Heart left ventricle (tissue), 13 donors: Measurements from ENCODE around the gene FLT4.

ENCODE experiments used
- CTCF ChIP-seq, 12 donors: fragments of 200-600 bp; sonication (generic) in 4 of 12; IDR thresholded peaks; one replicate each; pipeline versions ENCODE4 v1.5.0 to v1.8.0; 2018 to 2022; ENCODE audit warnings: antibody characterized with exemption in 12 of 12, mild to moderate bottlenecking in 5 of 12
- POLR2A ChIP-seq, 2 donors: fragments of 450-650 bp; IDR thresholded peaks; one replicate each; pipeline ENCODE4 v1.6.1; 2017; ENCODE audit warnings: antibody characterized with exemption in 2 of 2, mild to moderate bottlenecking in 2 of 2, moderate library complexity in 2 of 2
- donor health status: ischemic (EF 13 %, LVEDD 7.1; RV severe dilation, severe dysfunction).
- donor health status: DM: no; HTN: yes; CAD: no.
- donor health status: DM: no; HTN: no; CAD: no.
- donor health status: ischemic (EF 25% LVEDD 6.9; RV normal size, moderate dysfunction).
- donor health status: ischemic (EF 25% LVEDD 5.7; RV mildly dilated, moderate dysfunction).
- donor health status: ischemic (EF 35%, LVEDD 5.7; RV mildly dilated, moderate dysfunction).
- donor health status: nonischemic (EF 11% LVEDD 7.7; RV severe dilation, severe dysfunction).
- donor health status: DM: yes; HTN: yes; CAD: no.
- donor health status: PGD.
- donor health status: ischemic (EF 29% LVEDD 5.4; RV normal size, mild dysfunction).
- donor health status: nonischemic (EF 23%, LVEDD 6.1; RV moderate dilation, normal function).

GRCh38 chr5:180623844-180624243, 25.6 kb downstream of the FLT4 start:
- TF ChIP-seq CTCF (IDR thresholded peaks at IDR 0.05) = no peak
- no peak for TF ChIP-seq POLR2A (IDR thresholded peaks at IDR 0.05)
